ENCODE measurements around the gene TBC1D21. TPM values are rescaled to one million over a fixed set of nuclear protein-coding genes. Genes with fewer than 3 reads are reported as not detected.

TBC1D21 gene
- total and polyA plus RNA-seq, 9 of the 15 experiments (the other 6 are each of a cell fraction or from before 2014, with no cell fraction given): not detected

GRCh38 chr15:73884159-73884558 lies 10.8 kb downstream of the TBC1D21 start:
- FAIRE-seq (no peak), DNase-seq (ENCODE audit: extremely low read depth in 1 of 4, low spot score in 3 of 4) (no peak), ATAC-seq (no peak)
- H3K9ac ChIP-seq (ENCODE audit: insufficient read depth in 1 of 2, low read depth in 2 of 2, low read length in 2 of 2): no peak overlapping the region
- POLR2A ChIA-PET: no interaction called here
- TF ChIP-seq SMARCC2 (IDR thresholded peaks at IDR 0.05; ENCODE audit: low read depth) (no peak), TGIF2 (CRISPR knock-in tag; IDR thresholded peaks at IDR 0.05) (no peak), ZNF431 (CRISPR knock-in tag; IDR thresholded peaks at IDR 0.05) (no peak), PML (IDR thresholded peaks at IDR 0.05; ENCODE audit: low read length) (no peak), ZBTB11 (CRISPR knock-in tag; IDR thresholded peaks at IDR 0.05) (no peak), CEBPG (CRISPR knock-in tag; IDR thresholded peaks at IDR 0.05) (no peak), CEBPG (tag; conservative IDR thresholded peaks at IDR 0.05 in 1 of 2, IDR thresholded peaks at IDR 0.05 in 1 of 2) (no peak), SMARCA4 (IDR thresholded peaks at IDR 0.05) (no peak)
- H3K9me1 ChIP-seq (ENCODE audit: control insufficient read depth, insufficient read depth, low read length): no peaks in the 10 kb centered on the region
- no peak overlapping the region for H3K4me3 ChIP-seq
- WGBS (ENCODE audit: insufficient coverage, low coverage, missing lambda C conversion rate): 0% methylated on average over 3 of the region's 3 CpGs
- in situ Hi-C loops (cut with MboI): no loop called here
- H3K36me3 ChIP-seq (ENCODE audit: control insufficient read depth, insufficient read depth, low read length): no peaks in the 10 kb centered on the region
- CTCF ChIA-PET (ENCODE audit: low intra/inter-chr PET ratio): no interaction called here
- H2AFZ ChIP-seq (ENCODE audit: low read depth, low read length): no peak overlapping the region
- H3K79me2 ChIP-seq (ENCODE audit: control insufficient read depth, insufficient read depth, low read length): no peaks in the 10 kb centered on the region
- BruUV-seq (replicated peaks): no TSS peak
- H3K9me3 ChIP-seq (replicated peaks; ENCODE audit: control insufficient read depth, insufficient read depth, low read depth, low read length): no peaks in the 10 kb centered on the region
- H3K4me1 ChIP-seq (replicated peaks in 1 of 2; ENCODE audit: control insufficient read depth in 2 of 2, insufficient read depth in 2 of 2, low read length in 2 of 2): no peaks in the 10 kb centered on the region
- H3K27ac ChIP-seq (ENCODE audit: extremely low read depth, low read depth, low read length): no peak overlapping the region
- H3K27me3 ChIP-seq (ENCODE audit: control insufficient read depth in 2 of 2, insufficient read depth in 2 of 2, low read length in 2 of 2): peaks cover 0 to 17% of the 10 kb centered on the region in 2 experiments; a peak in 4 of 5 replicates
- intact Hi-C loops (cut with micrococcal nuclease): no loop called here
- 0 out of 2 replicates have a peak, but pooled peaks cover 6% of the 10 kb centered on the region for H4K20me1 ChIP-seq (replicated peaks; ENCODE audit: control insufficient read depth, insufficient read depth, low read length)
- H3K4me2 ChIP-seq (ENCODE audit: insufficient read depth, low read length): no peak overlapping the region

Measured in K562 (cell line).